ENCODE data around the gene COBL.

COBL gene

GRCh38 chr7:51311166-51311565 lies 5.4 kb downstream of the COBL start:
- Histone ChIP-seq H3K4me1 (ENCODE audit: control insufficient read depth, low read depth, low read length) (peaks cover 49% of the 10 kb centered on the region), H3K9ac (ENCODE audit: low read length) (no peak overlapping the region), H3K36me3 (ENCODE audit: control insufficient read depth, low read depth, low read length) (no peaks in the 10 kb centered on the region), H3K27ac (ENCODE audit: low read length) (no peak overlapping the region), H3K9me3 (ENCODE audit: control insufficient read depth, low read depth, low read length) (no peaks in the 10 kb centered on the region), H3K27me3 (ENCODE audit: control insufficient read depth, insufficient read depth, low read length) (peaks cover 26% of the 10 kb centered on the region), H3K4me3 (ENCODE audit: low read length) (no peak overlapping the region)

- H3K4me3 ChIP-seq (ENCODE audit: low read length): no peak overlapping the region
These were observed 6.5 kb downstream of the COBL start for GRCh38 chr7:51310131-51310583.

DNA sequence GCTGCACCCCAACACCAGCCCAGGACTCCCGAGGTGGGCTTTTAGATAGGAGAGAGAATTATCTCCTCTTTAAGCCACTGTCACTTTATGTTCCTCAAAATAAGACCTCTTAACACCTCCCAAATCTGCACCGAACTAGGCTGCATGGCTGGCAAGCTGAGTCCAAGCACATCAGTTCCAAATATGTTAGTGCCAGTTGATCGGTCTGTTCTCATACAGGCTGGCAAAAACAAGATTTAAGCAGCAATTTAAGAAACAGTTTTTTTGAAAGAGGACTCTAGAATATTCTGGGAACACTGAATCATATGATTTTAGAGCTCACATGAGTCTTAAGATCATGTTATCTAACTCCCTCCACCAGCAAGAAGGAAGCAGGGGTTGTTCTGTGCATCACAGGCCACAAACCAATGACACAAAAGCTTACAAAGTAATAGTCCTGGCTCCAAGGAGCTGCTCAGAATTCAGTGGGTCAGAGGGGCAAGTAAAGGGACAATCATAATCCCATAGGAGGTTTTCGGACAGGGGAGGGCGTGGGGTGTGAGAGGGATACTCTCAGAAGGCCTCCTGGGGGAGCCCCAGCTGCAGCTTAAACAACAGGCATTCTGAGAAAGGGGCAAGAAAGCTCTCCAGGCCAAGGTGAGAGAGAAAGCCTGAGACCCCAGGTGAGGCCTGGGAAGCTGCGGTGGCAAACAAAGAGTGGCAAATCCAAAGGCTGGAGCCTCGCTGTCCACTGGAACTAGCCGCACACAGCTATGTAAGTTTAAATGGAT lies 7.1 kb downstream of the COBL start:
- Histone ChIP-seq H3K27ac (ENCODE audit: low read length) (no peak overlapping the region), H3K4me3 (ENCODE audit: low read length) (no peak overlapping the region), H3K9me3 (ENCODE audit: control insufficient read depth, low read depth, low read length) (no peaks in the 10 kb centered on the region), H3K27me3 (ENCODE audit: control insufficient read depth, insufficient read depth, low read length) (peaks cover 10% of the 10 kb centered on the region), H3K4me1 (ENCODE audit: control insufficient read depth, low read depth, low read length) (peaks cover 40% of the 10 kb centered on the region), H3K9ac (ENCODE audit: low read length) (no peak overlapping the region), H3K36me3 (ENCODE audit: control insufficient read depth, low read depth, low read length) (no peaks in the 10 kb centered on the region)

More at GRCh38 chr7:51310131-51310583, 6.5 kb downstream of the COBL start:
- Histone ChIP-seq H3K9ac (ENCODE audit: low read length) (no peak overlapping the region), H3K27ac (ENCODE audit: low read length) (no peak overlapping the region), H3K36me3 (ENCODE audit: control insufficient read depth, low read depth, low read length) (no peaks in the 10 kb centered on the region), H3K27me3 (ENCODE audit: control insufficient read depth, insufficient read depth, low read length) (peaks cover 16% of the 10 kb centered on the region), H3K4me1 (ENCODE audit: control insufficient read depth, low read depth, low read length) (peaks cover 46% of the 10 kb centered on the region), H3K9me3 (ENCODE audit: control insufficient read depth, low read depth, low read length) (no peaks in the 10 kb centered on the region)

- no peaks in the 10 kb centered on the region for H3K36me3 ChIP-seq (ENCODE audit: control insufficient read depth, low read depth, low read length)
- peaks cover 2% of the 10 kb centered on the region for H3K27me3 ChIP-seq (ENCODE audit: control insufficient read depth, insufficient read depth, low read length)
- no peaks in the 10 kb centered on the region for H3K9me3 ChIP-seq (ENCODE audit: control insufficient read depth, low read depth, low read length)
- peaks cover 32% of the 10 kb centered on the region for H3K4me1 ChIP-seq (ENCODE audit: control insufficient read depth, low read depth, low read length)
- no peak overlapping the region for H3K9ac ChIP-seq (ENCODE audit: low read length)
- H3K27ac ChIP-seq (ENCODE audit: low read length): no peak overlapping the region
- no peak overlapping the region for H3K4me3 ChIP-seq (ENCODE audit: low read length)
These were observed 7.9 kb downstream of the COBL start for GRCh38 chr7:51308696-51309095.

GRCh38 chr7:51308265-51308664 lies 8.3 kb downstream of the COBL start:
- H3K27me3 ChIP-seq (ENCODE audit: control insufficient read depth, insufficient read depth, low read length): no peaks in the 10 kb centered on the region
- H3K4me3 ChIP-seq (ENCODE audit: low read length): no peak overlapping the region
- no peak overlapping the region for H3K27ac ChIP-seq (ENCODE audit: low read length)
- no peak overlapping the region for H3K9ac ChIP-seq (ENCODE audit: low read length)
- H3K36me3 ChIP-seq (ENCODE audit: control insufficient read depth, low read depth, low read length): no peaks in the 10 kb centered on the region
- no peaks in the 10 kb centered on the region for H3K9me3 ChIP-seq (ENCODE audit: control insufficient read depth, low read depth, low read length)
- peaks cover 29% of the 10 kb centered on the region for H3K4me1 ChIP-seq (ENCODE audit: control insufficient read depth, low read depth, low read length)

GRCh38 chr7:51307651-51308210 lies 8.9 kb downstream of the COBL start:
- H3K4me3 ChIP-seq (ENCODE audit: low read length): no peak overlapping the region
- no peaks in the 10 kb centered on the region for H3K9me3 ChIP-seq (ENCODE audit: control insufficient read depth, low read depth, low read length)
- no peaks in the 10 kb centered on the region for H3K36me3 ChIP-seq (ENCODE audit: control insufficient read depth, low read depth, low read length)
- H3K4me1 ChIP-seq (ENCODE audit: control insufficient read depth, low read depth, low read length): peaks cover 29% of the 10 kb centered on the region
- H3K9ac ChIP-seq (ENCODE audit: low read length): no peak overlapping the region
- no peak overlapping the region for H3K27ac ChIP-seq (ENCODE audit: low read length)
- no peaks in the 10 kb centered on the region for H3K27me3 ChIP-seq (ENCODE audit: control insufficient read depth, insufficient read depth, low read length)

- H3K4me1 ChIP-seq (ENCODE audit: control insufficient read depth, low read depth, low read length): peaks cover 29% of the 10 kb centered on the region
- no peaks in the 10 kb centered on the region for H3K27me3 ChIP-seq (ENCODE audit: control insufficient read depth, insufficient read depth, low read length)
- H3K36me3 ChIP-seq (ENCODE audit: control insufficient read depth, low read depth, low read length): no peaks in the 10 kb centered on the region
- H3K9ac ChIP-seq (ENCODE audit: low read length): no peak overlapping the region
- no peak overlapping the region for H3K4me3 ChIP-seq (ENCODE audit: low read length)
- no peaks in the 10 kb centered on the region for H3K9me3 ChIP-seq (ENCODE audit: control insufficient read depth, low read depth, low read length)
- no peak overlapping the region for H3K27ac ChIP-seq (ENCODE audit: low read length)
These were observed 9.8 kb downstream of the COBL start for GRCh38 chr7:51306761-51307160.

- H3K4me1 ChIP-seq (ENCODE audit: control insufficient read depth, low read depth, low read length): peaks cover 13% of the 10 kb centered on the region
- no peaks in the 10 kb centered on the region for H3K27me3 ChIP-seq (ENCODE audit: control insufficient read depth, insufficient read depth, low read length)
- H3K9ac ChIP-seq (ENCODE audit: low read length): no peak overlapping the region
- no peaks in the 10 kb centered on the region for H3K9me3 ChIP-seq (ENCODE audit: control insufficient read depth, low read depth, low read length)
- no peaks in the 10 kb centered on the region for H3K36me3 ChIP-seq (ENCODE audit: control insufficient read depth, low read depth, low read length)
- H3K27ac ChIP-seq (ENCODE audit: low read length): no peak overlapping the region
- H3K4me3 ChIP-seq (ENCODE audit: low read length): no peak overlapping the region
These were observed 11.9 kb downstream of the COBL start for GRCh38 chr7:51304729-51305128.

DNA sequence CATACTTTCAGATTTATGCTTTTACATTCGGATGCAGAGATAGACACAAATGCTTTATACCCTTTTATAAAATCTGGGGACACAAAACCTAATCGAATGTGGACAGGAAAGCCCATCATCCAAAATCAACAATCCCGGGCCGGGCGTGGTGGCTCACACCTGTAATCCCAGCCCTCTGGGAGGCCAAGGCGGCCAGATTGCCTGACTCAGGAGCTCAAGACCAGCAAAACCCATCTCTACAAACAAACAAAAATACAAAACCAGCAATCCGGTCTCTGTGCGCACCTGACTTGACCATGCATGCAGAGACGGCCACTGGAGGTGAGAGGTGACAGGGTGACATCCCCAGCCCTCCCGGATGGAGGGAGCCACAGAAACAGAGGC lies 13.5 kb downstream of the COBL start:
- Histone ChIP-seq H3K4me3 (ENCODE audit: low read length) (no peak overlapping the region), H3K27me3 (ENCODE audit: control insufficient read depth, insufficient read depth, low read length) (no peaks in the 10 kb centered on the region), H3K4me1 (ENCODE audit: control insufficient read depth, low read depth, low read length) (no peaks in the 10 kb centered on the region), H3K36me3 (ENCODE audit: control insufficient read depth, low read depth, low read length) (no peaks in the 10 kb centered on the region), H3K9ac (ENCODE audit: low read length) (no peak overlapping the region), H3K27ac (ENCODE audit: low read length) (no peak overlapping the region), H3K9me3 (ENCODE audit: control insufficient read depth, low read depth, low read length) (no peaks in the 10 kb centered on the region)

GRCh38 chr7:51301806-51302205 lies 14.8 kb downstream of the COBL start:
- no peaks in the 10 kb centered on the region for H3K27me3 ChIP-seq (ENCODE audit: control insufficient read depth, insufficient read depth, low read length)
- H3K4me1 ChIP-seq (ENCODE audit: control insufficient read depth, low read depth, low read length): peaks cover 2% of the 10 kb centered on the region
- H3K9me3 ChIP-seq (ENCODE audit: control insufficient read depth, low read depth, low read length): no peaks in the 10 kb centered on the region
- H3K4me3 ChIP-seq (ENCODE audit: low read length): no peak overlapping the region
- H3K9ac ChIP-seq (ENCODE audit: low read length): no peak overlapping the region
- H3K27ac ChIP-seq (ENCODE audit: low read length): no peak overlapping the region
- no peaks in the 10 kb centered on the region for H3K36me3 ChIP-seq (ENCODE audit: control insufficient read depth, low read depth, low read length)

- H3K36me3 ChIP-seq (ENCODE audit: control insufficient read depth, low read depth, low read length): no peaks in the 10 kb centered on the region
- H3K9ac ChIP-seq (ENCODE audit: low read length): no peak overlapping the region
- H3K4me1 ChIP-seq (ENCODE audit: control insufficient read depth, low read depth, low read length): peaks cover 4% of the 10 kb centered on the region
- H3K4me3 ChIP-seq (ENCODE audit: low read length): no peak overlapping the region
- no peaks in the 10 kb centered on the region for H3K9me3 ChIP-seq (ENCODE audit: control insufficient read depth, low read depth, low read length)
- H3K27ac ChIP-seq (ENCODE audit: low read length): no peak overlapping the region
- no peaks in the 10 kb centered on the region for H3K27me3 ChIP-seq (ENCODE audit: control insufficient read depth, insufficient read depth, low read length)
These were observed 15.6 kb downstream of the COBL start for GRCh38 chr7:51300762-51301674.

All from iPS-18a (cell line).